NCI-H510A treated with DMSO at 0.1 percent for 48 hours (cell line): ENCODE results near the gene SELENOO.
A peak's percentile ranks its signal among the peaks of the same experiment; 100 is the strongest.

Experiments
- DNase-seq: peaks from one replicate; lab custom pipeline; 2025; lab: John Stamatoyannopoulos, UW

The SELENOO gene

DNA sequence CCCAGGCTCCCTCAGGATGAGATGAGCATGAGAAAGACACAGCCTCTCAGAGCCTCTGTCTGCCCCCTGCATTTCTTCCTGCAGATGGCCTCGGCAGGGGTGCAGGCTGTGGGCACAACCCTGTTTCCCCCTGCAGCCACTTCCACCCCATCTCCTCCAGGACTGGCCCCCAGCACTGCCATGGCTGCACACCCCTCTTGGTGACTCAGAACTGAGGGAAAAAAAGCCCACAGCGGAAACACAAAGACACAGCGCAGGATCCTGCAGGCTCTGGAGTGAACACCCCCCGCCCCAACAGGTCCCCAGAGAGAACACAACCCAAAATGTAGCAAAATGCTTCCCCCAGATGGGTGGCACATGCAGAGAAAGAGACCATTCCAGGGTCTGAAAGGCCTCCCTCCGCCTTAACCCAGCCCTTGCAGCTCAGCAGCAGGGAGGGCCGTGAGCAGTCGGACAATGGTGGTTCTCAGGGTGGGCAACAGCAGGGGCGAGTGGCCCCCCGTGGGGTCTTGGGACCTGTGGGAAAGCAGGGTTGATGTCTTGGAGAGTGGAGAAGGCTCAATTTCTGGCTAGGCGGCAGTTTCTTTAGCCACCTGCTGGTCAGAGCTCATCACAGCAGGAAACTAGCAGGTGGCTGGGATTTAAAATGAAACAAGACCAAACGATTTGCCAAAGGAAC, 36.1 kb downstream of the SELENOO start:
- no peak for DNase-seq

- DNase-seq, result no peak
Observed at GRCh38 chr22:50238755-50239154, 37.9 kb downstream of the SELENOO start.

GRCh38 chr22:50242406-50242949, 41.7 kb downstream of the SELENOO start:
- DNase-seq, result no peak

DNA sequence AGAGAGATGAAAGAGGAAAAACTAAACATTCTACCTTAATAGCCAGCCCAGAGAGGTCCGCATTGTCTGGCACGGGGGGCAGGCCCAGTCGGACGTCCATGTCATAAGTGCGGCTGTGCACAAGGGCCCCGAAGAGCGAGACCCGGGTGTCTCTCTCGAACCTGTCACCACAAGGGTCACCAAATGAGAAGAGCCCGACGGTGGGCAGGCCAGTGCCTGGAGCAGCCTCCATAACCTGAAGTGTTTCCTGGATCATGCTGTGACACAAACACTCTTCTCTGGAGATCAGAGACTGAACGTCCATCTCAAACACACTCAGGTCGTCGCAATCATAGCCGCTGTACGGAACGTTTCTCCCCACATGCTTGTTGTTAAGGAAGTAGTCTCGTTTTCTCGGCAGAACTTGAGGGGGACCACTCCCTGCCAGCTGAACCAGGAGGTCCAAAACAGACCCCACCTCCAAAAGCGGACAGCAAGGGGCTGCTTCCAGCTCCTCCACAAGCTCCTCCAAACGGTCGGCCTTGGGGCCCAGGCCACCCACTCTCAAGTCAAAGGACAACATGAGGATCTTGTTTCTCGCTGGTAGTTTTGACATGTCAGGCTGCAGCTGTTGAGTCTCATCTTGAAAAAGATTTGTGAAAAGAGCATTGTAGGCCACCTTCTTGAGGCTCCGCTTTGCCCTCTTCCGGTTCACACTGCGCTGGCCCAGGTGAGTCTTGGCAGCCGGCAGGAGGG, 43.0 kb downstream of the SELENOO start:
- no peak for DNase-seq

DNA sequence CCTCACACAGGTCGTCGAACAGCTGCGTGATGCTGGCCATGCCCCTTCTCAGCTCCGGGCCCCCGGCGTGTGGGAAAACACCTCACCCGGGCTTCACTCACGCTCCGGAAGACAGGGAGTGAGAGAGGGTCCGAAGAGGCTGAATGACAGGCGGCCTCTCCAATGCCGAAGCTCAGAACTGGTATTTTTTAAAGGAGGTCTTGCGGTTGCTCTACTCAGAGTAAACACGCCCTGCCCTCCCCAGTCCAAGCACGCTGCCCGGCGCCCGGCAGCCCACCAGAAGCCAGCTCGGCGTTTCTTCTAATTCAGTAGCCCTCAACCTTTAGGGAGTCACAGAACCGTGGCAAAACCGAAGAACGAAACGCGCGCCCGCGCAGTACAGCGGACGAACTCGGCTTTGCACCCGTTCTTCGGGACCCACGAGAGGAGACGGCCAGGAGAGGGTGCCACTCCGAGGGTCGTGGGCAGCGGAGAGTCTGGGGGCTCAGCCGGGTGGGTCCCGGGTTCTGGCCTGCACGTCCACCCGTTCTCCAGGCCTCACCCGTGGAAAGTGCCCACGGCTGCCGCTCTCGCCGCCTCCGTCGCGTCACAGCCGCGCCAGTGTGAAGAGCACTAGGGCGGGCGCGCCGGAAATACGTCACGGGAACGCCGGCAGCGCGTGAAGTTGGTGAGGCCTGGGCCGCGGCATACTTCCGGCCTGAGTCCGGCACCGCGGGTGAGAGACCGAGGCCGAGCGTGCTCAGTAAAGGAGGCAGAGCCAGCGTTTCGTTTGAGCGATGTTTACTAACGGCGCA, 43.8 kb downstream of the SELENOO start, which contains the start of gene TUBGCP6:
TSS of gene TUBGCP6 (minus strand) at position 604 of the 794 bp plus-strand sequence. CDS start at position 40, 564 bp downstream.
- DNase-seq, result peak; percentile 75

DNA sequence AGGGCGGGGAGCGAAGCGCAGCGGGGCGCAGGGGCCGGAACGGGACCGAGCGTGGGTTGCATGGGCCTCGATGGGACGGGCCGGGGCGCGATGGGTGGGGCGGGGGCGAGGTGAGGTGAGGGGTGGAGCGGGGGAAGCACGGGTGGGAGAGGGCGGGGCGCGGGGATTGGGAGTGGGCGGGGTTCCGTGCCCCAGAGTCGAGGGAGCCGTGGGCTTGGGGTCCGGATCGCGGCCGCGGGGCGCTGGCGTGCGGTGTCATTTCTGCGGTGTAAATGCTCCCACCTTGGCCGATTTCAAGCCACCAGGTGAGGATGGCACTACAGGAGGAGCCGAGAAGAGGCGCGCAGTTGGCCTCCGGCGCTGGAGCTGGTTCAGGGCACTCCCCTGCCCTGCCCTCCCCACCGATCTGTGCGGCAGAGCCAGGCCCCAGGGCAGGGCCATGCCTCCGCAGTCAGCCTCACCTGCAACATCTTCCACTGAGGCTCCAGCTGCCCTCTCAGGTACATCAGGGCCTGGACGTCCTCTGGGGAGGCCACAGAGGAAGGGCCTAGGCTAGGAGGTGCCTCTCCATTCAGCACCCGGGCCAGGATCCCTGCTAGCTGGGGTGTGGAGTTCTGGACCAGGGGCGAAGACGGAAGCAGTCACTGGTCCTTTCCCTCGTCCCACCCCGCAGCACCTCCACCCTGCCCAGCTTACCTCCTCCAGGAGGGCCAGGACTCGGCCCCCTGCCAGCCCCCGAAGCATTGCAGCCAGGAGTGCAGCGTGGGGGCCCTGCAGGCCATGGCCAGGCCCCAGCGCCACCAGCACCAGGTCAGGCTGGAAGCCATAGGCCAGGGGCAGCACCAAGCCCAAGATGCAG, 44.6 kb downstream of the SELENOO start:
- DNase-seq, result no peak

- DNase-seq, result no peak
Observed at GRCh38 chr22:50246242-50247175, 45.7 kb downstream of the SELENOO start.

- DNase-seq, result peak; percentile 64
Observed at GRCh38 chr22:50247748-50248147, 46.9 kb downstream of the SELENOO start.

DNA sequence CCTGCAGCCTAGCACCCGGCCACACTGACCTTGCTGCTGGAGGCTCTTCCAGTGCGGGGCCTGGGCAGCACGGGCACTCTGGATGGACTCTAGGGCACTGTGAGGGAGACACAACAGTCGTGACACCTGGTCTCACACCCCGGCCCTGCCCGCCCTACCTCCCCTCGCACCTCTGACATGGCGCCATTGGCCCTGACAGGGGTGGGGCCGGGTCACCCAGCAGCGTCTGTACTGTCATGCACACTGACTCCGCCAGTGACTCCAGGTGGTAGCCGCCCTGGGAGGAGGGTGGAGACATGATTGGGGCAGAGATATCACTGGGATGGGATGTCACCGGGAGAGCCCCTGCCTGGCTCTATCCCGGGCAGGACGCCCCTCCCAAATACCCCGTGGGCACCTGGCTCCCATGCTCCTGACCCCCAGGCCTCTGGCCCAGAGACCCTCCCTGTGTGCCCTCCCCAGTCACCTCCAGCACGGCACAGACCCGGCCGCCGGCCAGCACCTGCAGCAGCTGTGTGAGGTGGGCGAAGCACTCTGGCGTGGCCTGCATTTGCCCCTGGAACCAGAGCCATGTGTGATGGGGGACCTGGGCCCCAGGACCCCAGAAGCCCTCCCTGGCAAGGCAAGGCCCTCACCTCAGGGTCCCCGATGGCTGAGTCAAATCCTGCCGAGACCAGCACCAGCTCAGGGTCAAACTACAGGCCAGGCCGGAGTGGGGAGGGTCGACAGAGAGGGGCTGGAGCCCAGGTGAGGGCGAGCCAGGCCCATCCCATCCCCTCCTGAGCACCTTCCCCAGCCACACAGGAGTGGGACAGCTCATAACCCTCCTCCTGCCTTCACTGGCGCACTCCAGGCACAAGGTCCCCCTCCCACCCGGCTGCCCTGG, 47.6 kb downstream of the SELENOO start:
- no peak for DNase-seq

- DNase-seq, result no peak
Observed at GRCh38 chr22:50249341-50250248, 48.8 kb downstream of the SELENOO start.

DNA sequence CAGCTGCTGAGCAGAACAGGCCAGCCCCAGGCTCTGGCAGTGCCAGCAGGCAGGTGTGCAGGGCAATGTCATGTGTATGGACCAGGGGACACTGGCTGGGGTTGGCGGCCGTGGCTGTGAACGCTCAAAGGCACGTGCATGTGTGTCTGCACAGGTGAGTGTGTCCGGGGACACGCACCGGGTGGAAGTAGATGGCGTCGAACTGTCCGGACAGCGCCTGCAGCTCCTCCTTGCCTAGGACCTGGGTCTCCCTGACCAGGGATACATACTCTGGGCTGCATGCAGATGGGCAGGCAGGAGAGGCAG, 49.4 kb downstream of the SELENOO start:
- DNase-seq, result no peak

DNA sequence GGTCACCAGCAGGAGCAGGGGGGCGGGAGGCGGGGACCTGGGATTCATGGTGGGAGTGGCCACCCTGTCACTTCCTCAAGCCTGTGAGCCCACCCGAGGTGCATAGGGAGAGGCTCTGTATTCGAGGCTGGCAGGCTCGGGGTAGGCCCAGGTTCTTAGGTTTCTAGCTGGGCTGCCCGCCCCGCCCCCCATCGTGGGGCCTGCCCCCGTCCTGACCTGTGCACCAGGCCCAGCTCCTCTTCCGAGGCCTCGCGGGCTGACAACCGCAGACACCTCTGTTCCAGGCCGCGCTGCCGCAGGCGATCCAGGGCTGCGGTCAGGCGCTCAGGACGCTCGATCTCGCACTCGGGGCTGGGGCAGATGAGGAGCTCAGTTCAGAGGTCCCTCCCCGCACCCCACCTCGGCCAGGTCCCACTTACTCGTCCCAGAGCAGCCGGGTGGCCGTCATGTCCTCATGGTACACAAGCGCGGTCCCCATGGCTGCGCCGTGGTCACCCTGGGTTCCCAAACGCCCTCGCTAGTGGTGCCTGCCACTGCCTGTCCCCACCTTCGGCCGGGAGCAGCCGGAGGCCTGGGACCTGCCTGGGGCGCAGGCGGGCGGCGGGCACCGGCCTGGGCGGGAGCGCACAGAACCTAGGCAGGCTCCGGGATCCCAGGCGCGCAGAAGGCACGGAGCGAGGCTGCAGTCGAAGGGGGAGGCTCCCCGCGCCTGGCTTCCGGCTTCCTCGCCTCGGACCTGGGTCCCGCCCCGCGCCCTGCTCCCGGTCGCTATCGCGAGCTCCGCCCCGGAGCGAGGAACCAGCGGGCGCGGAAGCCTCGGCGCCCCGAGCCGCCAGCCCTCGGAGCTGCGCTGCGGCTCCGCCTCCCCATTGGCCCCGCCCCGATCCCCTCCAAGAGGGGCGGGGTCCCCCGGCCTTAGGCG, 50.0 kb downstream of the SELENOO start, which contains the start of gene HDAC10:
TSS of gene HDAC10 (minus strand) at position 711 of the 922 bp plus-strand sequence. CDS start at position 478, 233 bp downstream.
- DNase-seq, result peak; percentile 38

DNA sequence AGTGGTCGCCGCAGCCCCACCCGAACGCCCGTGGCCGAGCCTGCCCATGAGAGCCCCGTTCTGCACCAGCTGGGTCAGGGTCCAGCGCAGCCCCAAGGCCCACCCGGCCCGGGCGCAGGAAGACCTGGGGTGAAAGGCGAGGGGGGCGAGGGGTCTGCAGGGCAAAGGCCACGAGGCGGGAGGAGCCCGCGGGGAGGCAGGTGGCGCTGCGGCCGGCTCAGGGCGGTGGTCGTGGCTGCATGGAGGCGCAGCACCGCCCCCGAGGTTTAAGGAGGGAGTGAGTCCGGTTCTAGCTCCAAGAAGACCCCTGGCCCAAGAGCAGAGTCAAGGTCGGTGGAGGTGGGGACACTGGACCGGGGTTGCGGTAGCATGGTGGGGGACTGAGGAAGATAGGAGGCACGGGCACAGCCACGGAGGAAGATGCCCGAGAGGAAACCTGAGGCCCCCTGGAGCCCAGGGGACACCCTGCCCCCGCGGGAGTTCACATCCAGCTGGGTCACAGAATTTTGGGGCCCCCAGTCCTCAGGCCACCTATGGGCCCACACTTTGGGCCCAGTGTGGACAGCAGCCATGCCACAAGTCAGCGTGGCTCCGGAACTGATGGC, 50.8 kb downstream of the SELENOO start:
- no peak for DNase-seq

DNA sequence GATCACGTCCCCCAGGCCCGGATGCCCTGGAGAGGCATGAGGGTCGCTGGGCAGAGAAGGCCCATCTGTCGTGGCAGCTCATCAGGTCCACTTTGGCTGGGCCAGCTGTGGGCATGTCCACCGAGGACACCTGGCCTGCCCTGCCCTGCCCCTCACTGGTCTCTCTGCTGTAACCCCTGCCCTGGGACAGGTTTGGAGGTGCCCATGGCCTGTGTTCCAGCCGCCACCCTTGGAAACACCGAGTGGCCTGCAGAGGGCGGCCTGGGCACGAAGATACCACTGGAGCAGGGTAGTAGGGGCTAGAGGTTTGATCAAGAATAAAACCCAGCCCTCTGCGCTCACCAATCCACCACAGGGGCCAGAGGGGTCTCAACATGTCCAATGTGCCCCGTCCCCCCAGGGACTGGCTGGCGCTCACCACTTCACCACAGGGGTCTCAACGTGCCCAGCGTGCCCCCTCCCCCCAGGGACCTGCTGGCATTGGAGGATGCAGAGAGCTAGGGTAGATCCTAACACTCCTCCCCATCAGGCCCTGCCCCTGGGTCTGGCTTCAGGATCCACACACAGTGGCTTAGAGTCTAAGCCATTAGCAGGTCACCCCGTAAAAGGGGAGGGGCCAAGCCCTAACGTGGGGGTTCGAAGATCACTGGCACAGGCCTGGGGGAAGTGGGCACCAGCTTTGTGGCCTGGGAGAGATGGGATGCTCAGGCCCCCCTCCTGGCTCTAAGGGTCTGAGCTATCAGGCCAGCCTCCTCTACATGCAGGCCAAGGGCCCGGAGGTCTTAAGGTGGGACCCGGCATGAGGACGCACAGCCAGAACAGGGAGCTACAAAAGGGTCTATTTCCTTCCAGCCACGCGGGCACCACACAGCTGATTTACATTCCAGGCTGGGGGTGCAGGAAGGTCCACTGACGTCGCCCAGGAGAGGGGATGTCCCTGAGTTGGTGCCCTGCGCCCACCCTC, 51.6 kb downstream of the SELENOO start:
- peak; percentile 31 for DNase-seq
